IMR-90 (cell line): ENCODE data around the gene RORC. TPM values are rescaled to one million over a fixed set of nuclear protein-coding genes. Genes with fewer than 3 reads are reported as not detected.

Experiments
- ATAC-seq: fragments of 200-7000 bp; cut with Tn5 transposase; 2 replicates; pipeline ENCODE4 v1.9.1; 2020; ENCODE audit warnings: low read depth, mild to moderate bottlenecking, moderate library complexity
- BruUV-seq: library from RNA; stranded (reverse); fragments of 400-500 nt; replicated peaks from 2 replicates; lab custom pipeline; 2021; lab: Mats Ljungman, UMichigan
- CTCF ChIA-PET: fragments of 300-600 bp; formaldehyde crosslinking; extraction: SDS; loops from one replicate; lab custom pipeline; 2021; ENCODE audit warnings: antibody characterized with exemption; lab: Yijun Ruan, JAX
- POLR2A ChIA-PET: fragments of 300-600 bp; sonication (Branson Sonifier 250); formaldehyde crosslinking; loops from one replicate; lab custom pipeline; 2022; ENCODE audit warnings: antibody characterized with exemption; ENCODE audit not compliant: unreplicated experiment; lab: Charles Lee
- DNase-seq: peaks from one replicate; pipeline ENCODE4 v3.0.0; 2013
- H2AFZ ChIP-seq: replicated peaks from 2 replicates; pipeline ENCODE3; 2013; ENCODE audit warnings: low read length, mild to moderate bottlenecking; ENCODE audit not compliant: poor library complexity
- H2AK5ac ChIP-seq: 2 replicates; pipeline ENCODE4 v1.6.1; 2013; ENCODE audit warnings: low read depth, low read length, inconsistent platforms
- H2AK9ac ChIP-seq: replicated peaks from 2 replicates; pipeline ENCODE3; 2013; ENCODE audit warnings: mild to moderate bottlenecking, low read depth, low read length, moderate library complexity; ENCODE audit not compliant: poor library complexity
- H2BK120ac ChIP-seq: 2 replicates; pipeline ENCODE4 v1.6.1; 2013; ENCODE audit warnings: low read depth, low read length, inconsistent platforms
- H2BK15ac ChIP-seq: 3 replicates; pipeline ENCODE4 v1.6.1; 2013; ENCODE audit warnings: low read depth, low read length, inconsistent platforms
- H2BK20ac ChIP-seq: 2 replicates; pipeline ENCODE4 v1.6.1; 2013; ENCODE audit warnings: low read depth, mild to moderate bottlenecking, inconsistent platforms, low read length, moderate library complexity
- H2BK5ac ChIP-seq: 2 replicates; pipeline ENCODE4 v1.6.1; 2013; ENCODE audit warnings: mild to moderate bottlenecking, low read depth, low read length, inconsistent platforms; ENCODE audit not compliant: poor library complexity, severe bottlenecking
- H3K14ac ChIP-seq: replicated peaks from 2 replicates; pipeline ENCODE4 v1.6.1; 2013; ENCODE audit warnings: low read depth, low read length, inconsistent platforms
- H3K18ac ChIP-seq: 2 replicates; pipeline ENCODE4 v1.6.1; 2013; ENCODE audit warnings: low read depth, low read length, control low read depth
- H3K23ac ChIP-seq: 2 replicates; pipeline ENCODE4 v1.6.1; 2013; ENCODE audit warnings: low read depth, low read length, inconsistent platforms
- H3K27ac ChIP-seq: 2 replicates; pipeline ENCODE4 v1.5.1; 2013; ENCODE audit warnings: mild to moderate bottlenecking, control low read depth, low read length; ENCODE audit not compliant: insufficient read depth
- H3K27me3 ChIP-seq: 2 replicates; pipeline ENCODE4 v1.6.1; 2013; ENCODE audit warnings: low read length; ENCODE audit not compliant: control insufficient read depth, insufficient read depth
- H3K36me3 ChIP-seq: 2 replicates; pipeline ENCODE4 v1.6.1; 2013; ENCODE audit warnings: low read length, mixed read lengths; ENCODE audit not compliant: control insufficient read depth, insufficient read depth
- H3K4ac ChIP-seq: 2 replicates; pipeline ENCODE4 v1.6.1; 2013; ENCODE audit warnings: low read depth, low read length, inconsistent platforms
- H3K4me1 ChIP-seq: 2 replicates; pipeline ENCODE4 v1.6.1; 2013; ENCODE audit warnings: low read length, mixed read lengths; ENCODE audit not compliant: control insufficient read depth, insufficient read depth
- H3K4me2 ChIP-seq: 2 replicates; pipeline ENCODE4 v1.6.1; 2013; ENCODE audit warnings: low read depth, mild to moderate bottlenecking, control low read depth, low read length, moderate library complexity
- H3K4me3 ChIP-seq: 2 replicates; pipeline ENCODE4 v1.5.1; 2013; ENCODE audit warnings: low read depth, mild to moderate bottlenecking, control low read depth, low read length, moderate library complexity; ENCODE audit not compliant: insufficient read depth
- H3K56ac ChIP-seq: 2 replicates; pipeline ENCODE4 v1.6.1; 2013; ENCODE audit warnings: low read length, inconsistent platforms; ENCODE audit not compliant: insufficient read depth; ENCODE audit errors: extremely low read depth
- H3K79me1 ChIP-seq, 2 experiments: 2 replicates each; pipeline ENCODE4 v1.6.1; 2013; ENCODE audit warnings: low read length in 2 of 2, inconsistent platforms in 1 of 2, low read depth in 1 of 2
- H3K9ac ChIP-seq: 2 replicates; pipeline ENCODE4 v1.6.1; 2013; ENCODE audit warnings: low read depth, low read length, control low read depth
- H3K9me1 ChIP-seq: 2 replicates; pipeline ENCODE4 v1.6.1; 2013; ENCODE audit warnings: low read length, inconsistent platforms; ENCODE audit not compliant: insufficient read depth
- H3K9me3 ChIP-seq: 2 replicates; pipeline ENCODE4 v1.6.1; 2013; ENCODE audit warnings: low read length; ENCODE audit not compliant: control insufficient read depth, insufficient read depth
- H4K20me1 ChIP-seq: 2 replicates; pipeline ENCODE4 v1.6.1; 2013; ENCODE audit warnings: low read length, inconsistent platforms; ENCODE audit not compliant: insufficient read depth
- H4K5ac ChIP-seq: 2 replicates; pipeline ENCODE4 v1.6.1; 2013; ENCODE audit warnings: mild to moderate bottlenecking, low read depth, low read length, control low read depth
- H4K8ac ChIP-seq, 2 experiments: 2 replicates each; pipeline ENCODE4 v1.6.1; 2013; ENCODE audit warnings: low read depth in 2 of 2, low read length in 2 of 2, control low read depth in 1 of 2, inconsistent platforms in 1 of 2
- H4K91ac ChIP-seq: 2 replicates; pipeline ENCODE4 v1.6.1; 2013; ENCODE audit warnings: low read depth, low read length, inconsistent platforms; ENCODE audit not compliant: insufficient read depth
- BHLHE40 ChIP-seq: fragments of 150-350 bp; IDR thresholded peaks from 2 replicates; pipeline ENCODE4 v1.6.1; 2016; ENCODE audit warnings: mild to moderate bottlenecking, low read depth, low read length
- CEBPB ChIP-seq: IDR thresholded peaks from 2 replicates; pipeline ENCODE4 v1.6.1; 2012; ENCODE audit warnings: low read depth, low read length, improper control_type of control experiment
- CHD1 ChIP-seq: IDR thresholded peaks from 2 replicates; pipeline ENCODE4 v1.6.1; 2012; ENCODE audit warnings: low read depth, low read length, improper control_type of control experiment
- CTCF ChIP-seq: conservative IDR thresholded peaks from 2 replicates; pipeline ENCODE4 v1.5.1; 2012; ENCODE audit warnings: mild to moderate bottlenecking, low read depth, low read length, improper control_type of control experiment
- ELK1 ChIP-seq: fragments of 150-350 bp; IDR thresholded peaks from 2 replicates; pipeline ENCODE4 v1.6.1; 2016; ENCODE audit warnings: low read depth, mild to moderate bottlenecking, low read length, moderate library complexity, borderline replicate concordance
- FOS ChIP-seq: fragments of 150-350 bp; IDR thresholded peaks from 2 replicates; pipeline ENCODE4 v1.6.1; 2016; ENCODE audit warnings: low read depth, low read length
- MAFK ChIP-seq: IDR thresholded peaks from 2 replicates; pipeline ENCODE4 v1.6.1; 2012; ENCODE audit warnings: low read depth, low read length, improper control_type of control experiment
- MAZ ChIP-seq: IDR thresholded peaks from 2 replicates; pipeline ENCODE4 v1.6.1; 2012; ENCODE audit warnings: low read depth, mild to moderate bottlenecking, low read length, improper control_type of control experiment, moderate library complexity, borderline replicate concordance
- MXI1 ChIP-seq: IDR thresholded peaks from 2 replicates; pipeline ENCODE4 v1.6.1; 2012; ENCODE audit warnings: low read depth, mild to moderate bottlenecking, low read length, moderate library complexity, borderline replicate concordance
- NFE2L2 ChIP-seq: fragments of 150-350 bp; IDR thresholded peaks from 2 replicates; pipeline ENCODE4 v1.6.1; 2016; ENCODE audit warnings: low read depth, mild to moderate bottlenecking, low read length
- POLR2A ChIP-seq: IDR thresholded peaks from 2 replicates; pipeline ENCODE4 v1.6.1; 2012; ENCODE audit warnings: mild to moderate bottlenecking, low read depth, low read length
- RAD21 ChIP-seq: IDR thresholded peaks from 2 replicates; pipeline ENCODE4 v1.6.1; 2012; ENCODE audit warnings: low read length, improper control_type of control experiment
- RCOR1 ChIP-seq: IDR thresholded peaks from 2 replicates; pipeline ENCODE4 v1.6.1; 2012; ENCODE audit warnings: mild to moderate bottlenecking, low read length, improper control_type of control experiment; ENCODE audit not compliant: insufficient replicate concordance
- RFX5 ChIP-seq: IDR thresholded peaks from 2 replicates; pipeline ENCODE4 v1.8.0; 2012; ENCODE audit warnings: low read depth, mild to moderate bottlenecking, low read length, moderate library complexity
- SMC3 ChIP-seq: fragments of 150-350 bp; IDR thresholded peaks from 2 replicates; pipeline ENCODE4 v1.6.1; 2016; ENCODE audit warnings: low read depth, mild to moderate bottlenecking, antibody characterized with exemption, low read length, moderate library complexity
- USF2 ChIP-seq: fragments of 150-350 bp; IDR thresholded peaks from 2 replicates; pipeline ENCODE4 v1.6.1; 2017; ENCODE audit warnings: mild to moderate bottlenecking, antibody characterized with exemption, low read length, low read depth
- WGBS, 2 experiments: methylation state at CpG; one replicate each; pipeline versions ENCODE4 v1.1.5 to v1.1.7; 2013; ENCODE audit warnings: missing lambda C conversion rate in 2 of 2; ENCODE audit not compliant: insufficient read length in 1 of 2; ENCODE audit errors: extremely low coverage in 2 of 2; 5-methylcytosine and 5-hydroxymethylcytosine counted together
- dilution Hi-C: fragments of 300-500 bp; cut with HindIII; formaldehyde crosslinking; loops from one replicate; pipeline ENCODE4 v1.14.3; 2018; ENCODE audit warnings: low sequenced_read_pairs; ENCODE audit not compliant: unreplicated experiment
- in situ Hi-C: fragments of 300-500 bp; cut with MboI; formaldehyde crosslinking; loops from 3 replicates; pipeline ENCODE4 v1.14.3; 2019; ENCODE audit warnings: low sequenced_read_pairs, inconsistent platforms, mixed read lengths
- intact Hi-C: fragments of 100-400 bp; cut with micrococcal nuclease; formaldehyde crosslinking; loops from 2 replicates; pipeline ENCODE4 v1.10.0; 2022
- polyA plus RNA-seq, 3 experiments: library from polyadenylated mRNA; depleted of rRNA; stranded (reverse); fragments of >200 nt; gene quantifications; 2 replicates each; pipeline ENCODE4 v1.2.3, GENCODE V29; 2012; ENCODE audit warnings: low replicate concordance in 1 of 3
- total RNA-seq: library from RNA; depleted of rRNA; stranded (reverse); fragments of >200 nt; gene quantifications from 2 replicates; pipeline ENCODE4 v1.2.3, GENCODE V29; 2012

RORC gene
- total and polyA plus RNA-seq, 2 of the 4 experiments (the other 2 are of a cell fraction) = not detected

GRCh38 chr1:151843398-151843797, 11.8 kb upstream of the RORC start:
- ATAC-seq = no peak
- POLR2A ChIA-PET = no interaction called here
- Histone ChIP-seq H3K4ac (no peak overlapping the region), H3K27me3 (peaks cover 32% of the 10 kb centered on the region), H3K36me3 (no peaks in the 10 kb centered on the region), H2AFZ (no peak overlapping the region), H4K91ac (no peak overlapping the region), H3K23ac (no peak overlapping the region), H3K4me1 (peaks cover 1% of the 10 kb centered on the region; the same call in 1 of the 2 replicates), H4K20me1 (no peaks in the 10 kb centered on the region), H3K4me3 (no peak overlapping the region), H4K5ac (no peak overlapping the region), H2BK20ac (no peak overlapping the region), H3K56ac (no peak overlapping the region), H3K4me2 (no peak overlapping the region), H2BK5ac (no peak overlapping the region), H2AK5ac (no peak overlapping the region), H3K9me3 (no peaks in the 10 kb centered on the region), H4K8ac (no peak overlapping the region), H3K9ac (no peak overlapping the region), H3K9me1 (no peaks in the 10 kb centered on the region), H2AK9ac (no peak overlapping the region), H3K14ac (no peak overlapping the region), H2BK120ac (no peak overlapping the region), H3K27ac (no peak overlapping the region), H2BK15ac (no peak overlapping the region), H3K18ac (no peak overlapping the region), H3K79me1 (no peaks in the 10 kb centered on the region)
- intact Hi-C loops (no loop called here), dilution Hi-C loops (no loop called here), in situ Hi-C loops (no loop called here)
- DNase-seq = no peak
- CTCF ChIA-PET = interaction anchor here (0.5 kb wide), 1 partner anchor 84 kb away, joined by 4 read pairs; no protein-coding TSS in a partner anchor
- no peak for TF ChIP-seq RCOR1
- no peak for TF ChIP-seq CEBPB
- TF ChIP-seq ELK1 = no peak
- no peak for TF ChIP-seq MAFK
- TF ChIP-seq RFX5 = no peak
- no peak for TF ChIP-seq CTCF
- no peak for TF ChIP-seq CHD1
- TF ChIP-seq RAD21 = no peak
- no peak for TF ChIP-seq SMC3
- TF ChIP-seq USF2 = no peak
- TF ChIP-seq BHLHE40 = no peak
- TF ChIP-seq POLR2A = no peak
- no peak for TF ChIP-seq FOS
- no peak for TF ChIP-seq MAZ
- no peak for TF ChIP-seq MXI1
- TF ChIP-seq NFE2L2 = no peak
- BruUV-seq = no TSS peak
- no CpG with 5 or more reads among the region's 2 CpGs for WGBS, 2 experiments
